OCI-LY7 (cell line): ENCODE results near the gene RAB37. TPM values are rescaled to one million over a fixed set of nuclear protein-coding genes. Genes with fewer than 3 reads are reported as not detected.

Source experiments
- BruUV-seq: library from RNA; stranded (reverse); fragments of 400-500 nt; replicated peaks from 2 replicates; lab custom pipeline; 2021; lab: Mats Ljungman, UMichigan
- CTCF ChIA-PET: fragments of 300-600 bp; sonication (Branson Sonifier 250); formaldehyde crosslinking; loops from one replicate; lab custom pipeline; 2022; ENCODE audit warnings: antibody characterized with exemption; ENCODE audit not compliant: unreplicated experiment; lab: Charles Lee
- POLR2A ChIA-PET: fragments of 300-600 bp; sonication (Branson Sonifier 250); formaldehyde crosslinking; loops from one replicate; lab custom pipeline; 2022; ENCODE audit warnings: antibody characterized with exemption; lab: Charles Lee
- DNase-seq: peaks from one replicate; pipeline ENCODE4 v3.0.0-alpha.2; 2015; ENCODE audit warnings: low spot score
- H2AFZ ChIP-seq: fragments of 200-600 bp; sonication (generic), shearing (Covaris generic); 2 replicates; pipeline ENCODE4 v1.6.1; 2014; ENCODE audit warnings: mild to moderate bottlenecking, antibody characterized with exemption, low read length, moderate library complexity
- H3K27ac ChIP-seq: fragments of 200-600 bp; sonication (generic); 2 replicates; pipeline ENCODE4 v1.5.1; 2014; ENCODE audit warnings: mixed run types, low read depth, mild to moderate bottlenecking, moderate library complexity, low read length, inconsistent platforms; ENCODE audit not compliant: poor library complexity, severe bottlenecking
- H3K36me3 ChIP-seq: fragments of 200-600 bp; sonication (generic); 2 replicates; pipeline ENCODE4 v1.6.1; 2014; ENCODE audit warnings: mild to moderate bottlenecking, antibody characterized with exemption, low read length, moderate library complexity, mixed read lengths; ENCODE audit not compliant: insufficient read depth
- H3K4me1 ChIP-seq: fragments of 200-600 bp; sonication (generic); 2 replicates; pipeline ENCODE4 v1.5.1; 2014; ENCODE audit warnings: mild to moderate bottlenecking, low read length; ENCODE audit not compliant: insufficient read depth, poor library complexity, severe bottlenecking
- H3K4me2 ChIP-seq: fragments of 200-600 bp; sonication (generic); 2 replicates; pipeline ENCODE4 v1.6.1; 2014; ENCODE audit warnings: mild to moderate bottlenecking, low read length
- H3K4me3 ChIP-seq: fragments of 200-600 bp; sonication (generic); 2 replicates; pipeline ENCODE4 v1.5.1; 2014; ENCODE audit warnings: mild to moderate bottlenecking, low read depth, low read length; ENCODE audit not compliant: poor library complexity, severe bottlenecking
- H3K79me2 ChIP-seq: fragments of 200-600 bp; sonication (generic); 2 replicates; pipeline ENCODE4 v1.6.1; 2016; ENCODE audit warnings: low read depth, mild to moderate bottlenecking, low read length, moderate library complexity, mixed read lengths; ENCODE audit not compliant: insufficient read depth
- H3K9me2 ChIP-seq: fragments of 200-600 bp; sonication (generic); 2 replicates; pipeline ENCODE4 v1.6.1; 2016; ENCODE audit warnings: mild to moderate bottlenecking, low read length, mixed read lengths; ENCODE audit not compliant: insufficient read depth
- H3K9me3 ChIP-seq: fragments of 200-600 bp; sonication (generic); 2 replicates; pipeline ENCODE4 v1.6.1; 2014; ENCODE audit warnings: mild to moderate bottlenecking, mixed run types, low read length, mixed read lengths
- H4K20me1 ChIP-seq: fragments of 200-600 bp; sonication (generic); 2 replicates; pipeline ENCODE4 v1.6.1; 2014; ENCODE audit warnings: mild to moderate bottlenecking, antibody characterized with exemption, low read length, moderate library complexity, mixed read lengths; ENCODE audit not compliant: insufficient read depth
- CTCF ChIP-seq: fragments of 200-600 bp; sonication (generic); conservative IDR thresholded peaks from 2 replicates; pipeline ENCODE4 v1.5.1; 2014; ENCODE audit warnings: mild to moderate bottlenecking, antibody characterized with exemption, low read length, moderate library complexity, mixed read lengths
- EZH2phosphoT487 ChIP-seq: fragments of 200-600 bp; sonication (generic); IDR thresholded peaks from 2 replicates; pipeline ENCODE4 v1.6.1; 2018; ENCODE audit warnings: low read depth, borderline replicate concordance, mild to moderate bottlenecking, mixed run types, antibody characterized with exemption, low read length, moderate library complexity, mixed read lengths
- intact Hi-C: fragments of 100-400 bp; cut with micrococcal nuclease; formaldehyde crosslinking; loops from one replicate; pipeline ENCODE4 v1.10.0; 2022; ENCODE audit not compliant: unreplicated experiment
- total RNA-seq, 2 experiments: library from RNA; depleted of rRNA in 1 of 2; stranded (reverse); fragments of >200 nt in 1 of 2; shearing (Covaris generic) in 1 of 2; gene quantifications; 2 replicates each; pipeline ENCODE4 v1.2.3, GENCODE V29; 2014 to 2022

The RAB37 gene
- total RNA-seq, 2 experiments from 2014 or later, result 6.3 to 12.7 TPM

GRCh38 chr17:74730491-74731346 lies 6.3 kb upstream of the RAB37 start:
- BruUV-seq, result no TSS peak
- no peak for DNase-seq
- H3K9me2 ChIP-seq, result no peaks in the 10 kb centered on the region
- TF ChIP-seq CTCF, result no peak
- no peak for TF ChIP-seq EZH2phosphoT487
- no peaks in the 10 kb centered on the region for H3K4me1 ChIP-seq
- intact Hi-C loops, result no loop called here
- no peak overlapping the region for H3K4me2 ChIP-seq
- no peaks in the 10 kb centered on the region for H3K79me2 ChIP-seq
- peaks cover 10% of the 10 kb centered on the region for H3K9me3 ChIP-seq
- H3K27ac ChIP-seq, result no peak overlapping the region
- ChIA-PET POLR2A (no interaction called here), CTCF (no interaction called here)
- H4K20me1 ChIP-seq, result no peaks in the 10 kb centered on the region
- no peaks in the 10 kb centered on the region for H3K36me3 ChIP-seq
- no peak overlapping the region for H2AFZ ChIP-seq
- no peak overlapping the region for H3K4me3 ChIP-seq

DNA sequence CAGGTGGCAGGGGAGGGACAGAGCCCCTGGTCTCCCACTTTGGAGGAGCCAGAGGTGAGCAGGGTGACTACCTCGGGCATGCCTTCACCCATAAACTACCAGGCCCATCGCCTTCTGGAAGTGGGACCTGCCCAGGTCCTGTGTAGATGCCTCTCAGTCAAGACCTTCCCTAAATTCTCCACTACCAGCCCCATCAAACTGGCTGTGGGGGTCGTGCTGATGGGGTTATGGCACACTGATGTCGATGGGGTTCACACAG lies 5.8 kb upstream of the RAB37 start:
- H3K79me2 ChIP-seq, result no peaks in the 10 kb centered on the region
- no peaks in the 10 kb centered on the region for H3K9me2 ChIP-seq
- H2AFZ ChIP-seq, result no peak overlapping the region
- no TSS peak for BruUV-seq
- H3K27ac ChIP-seq, result no peak overlapping the region
- ChIA-PET CTCF (no interaction called here), POLR2A (interaction anchor here (0.7 kb wide), 1 partner anchor 99 kb away, joined by 3 read pairs; no protein-coding TSS in a partner anchor)
- H3K4me3 ChIP-seq, result no peak overlapping the region
- DNase-seq, result no peak
- intact Hi-C loops, result no loop called here
- no peak for TF ChIP-seq EZH2phosphoT487
- H3K4me1 ChIP-seq, result peaks cover 2% of the 10 kb centered on the region
- no peaks in the 10 kb centered on the region for H3K36me3 ChIP-seq
- H4K20me1 ChIP-seq, result no peaks in the 10 kb centered on the region
- H3K9me3 ChIP-seq, result peaks cover 10% of the 10 kb centered on the region
- H3K4me2 ChIP-seq, result no peak overlapping the region

GRCh38 chr17:74732042-74732867 lies 4.8 kb upstream of the RAB37 start:
- Histone ChIP-seq H3K4me1 (peaks cover 12% of the 10 kb centered on the region), H3K4me2 (no peak overlapping the region), H4K20me1 (no peaks in the 10 kb centered on the region), H3K36me3 (no peaks in the 10 kb centered on the region), H3K4me3 (no peak overlapping the region), H3K79me2 (no peaks in the 10 kb centered on the region), H3K9me2 (no peaks in the 10 kb centered on the region), H3K27ac (no peak overlapping the region), H3K9me3 (peaks cover 10% of the 10 kb centered on the region), H2AFZ (no peak overlapping the region)
- ChIA-PET POLR2A (interaction anchor here (0.7 kb wide), 1 partner anchor 98 kb away, joined by 3 read pairs; no protein-coding TSS in a partner anchor), CTCF (no interaction called here)
- intact Hi-C loops, result no loop called here
- no peak for DNase-seq
- TF ChIP-seq EZH2phosphoT487 (no peak), CTCF (no peak)
- BruUV-seq, result no TSS peak
